BE2C (cell line): ENCODE data around the gene MMEL1.

Experiments
- DNase-seq: peaks from one replicate; pipeline ENCODE4 v3.0.0-alpha.2; 2020
- H3K27me3 ChIP-seq: fragments of 250-450 bp; sonication (Bioruptor Pico); 2 replicates; pipeline ENCODE4 v1.5.1; 2020; ENCODE audit warnings: mild to moderate bottlenecking
- H3K36me3 ChIP-seq: fragments of 250-450 bp; sonication (Bioruptor Pico); 2 replicates; pipeline ENCODE4 v1.5.1; 2020; ENCODE audit warnings: mild to moderate bottlenecking
- H3K4me1 ChIP-seq: fragments of 250-450 bp; sonication (Bioruptor Pico); 2 replicates; pipeline ENCODE4 v1.5.1; 2020
- H3K4me3 ChIP-seq: 2 replicates; pipeline ENCODE4 v1.5.1; 2011; ENCODE audit warnings: low read depth, low read length
- H3K9me3 ChIP-seq: fragments of 250-450 bp; sonication (Bioruptor Pico); 2 replicates; pipeline ENCODE4 v1.5.1; 2020
- CTCF ChIP-seq: IDR thresholded peaks from 2 replicates; pipeline ENCODE4 v1.5.1; 2012; ENCODE audit warnings: mild to moderate bottlenecking, low read depth, low read length

MMEL1 gene

GRCh38 chr1:2639607-2640521 lies 7.0 kb upstream of the MMEL1 start:
- no peaks in the 10 kb centered on the region for H3K27me3 ChIP-seq
- no peaks in the 10 kb centered on the region for H3K9me3 ChIP-seq
- H3K4me3 ChIP-seq = no peak overlapping the region
- H3K4me1 ChIP-seq = no peaks in the 10 kb centered on the region
- no peak for TF ChIP-seq CTCF
- H3K36me3 ChIP-seq = no peaks in the 10 kb centered on the region
- DNase-seq = no peak

- TF ChIP-seq CTCF = no peak
- no peaks in the 10 kb centered on the region for H3K27me3 ChIP-seq
Measured at GRCh38 chr1:2639203-2639602, 6.4 kb upstream of the MMEL1 start.

GRCh38 chr1:2638466-2639115 lies 5.8 kb upstream of the MMEL1 start:
- no peaks in the 10 kb centered on the region for H3K27me3 ChIP-seq

More at GRCh38 chr1:2639203-2639602, 6.4 kb upstream of the MMEL1 start:
- Histone ChIP-seq H3K4me3 (no peak overlapping the region), H3K9me3 (no peaks in the 10 kb centered on the region), H3K4me1 (no peaks in the 10 kb centered on the region), H3K36me3 (no peaks in the 10 kb centered on the region)
- no peak for DNase-seq

GRCh38 chr1:2637442-2638145 lies 4.8 kb upstream of the MMEL1 start:
- Histone ChIP-seq H3K4me3 (no peak overlapping the region), H3K36me3 (no peaks in the 10 kb centered on the region), H3K4me1 (no peaks in the 10 kb centered on the region), H3K9me3 (no peaks in the 10 kb centered on the region), H3K27me3 (no peaks in the 10 kb centered on the region)
- DNase-seq = no peak
- TF ChIP-seq CTCF = no peak

More at GRCh38 chr1:2638466-2639115, 5.8 kb upstream of the MMEL1 start:
- DNase-seq = no peak
- Histone ChIP-seq H3K9me3 (no peaks in the 10 kb centered on the region), H3K4me3 (no peak overlapping the region), H3K4me1 (no peaks in the 10 kb centered on the region), H3K36me3 (no peaks in the 10 kb centered on the region)
- TF ChIP-seq CTCF = no peak

- Histone ChIP-seq H3K36me3 (no peaks in the 10 kb centered on the region), H3K27me3 (no peaks in the 10 kb centered on the region), H3K9me3 (no peaks in the 10 kb centered on the region), H3K4me3 (no peak overlapping the region), H3K4me1 (no peaks in the 10 kb centered on the region)
- no peak for TF ChIP-seq CTCF
- no peak for DNase-seq
Measured at GRCh38 chr1:2636733-2637132, 3.9 kb upstream of the MMEL1 start.
